Measurements from ENCODE around the gene RABEP1. TPM values are rescaled to one million over a fixed set of nuclear protein-coding genes. Genes with fewer than 3 reads are reported as not detected.

The RABEP1 gene
- total RNA-seq, 1 donor from 2014 or later: 71.2 TPM

- no peak for DNase-seq
These were observed 12.7 kb upstream of the RABEP1 start for GRCh38 chr17:5269241-5269960.

- DNase-seq: no peak
These were observed 9.8 kb upstream of the RABEP1 start for GRCh38 chr17:5272322-5272721.

- DNase-seq: peak; percentile 17
These were observed 646 bp downstream of the RABEP1 start for GRCh38 chr17:5282642-5283217.

DNA sequence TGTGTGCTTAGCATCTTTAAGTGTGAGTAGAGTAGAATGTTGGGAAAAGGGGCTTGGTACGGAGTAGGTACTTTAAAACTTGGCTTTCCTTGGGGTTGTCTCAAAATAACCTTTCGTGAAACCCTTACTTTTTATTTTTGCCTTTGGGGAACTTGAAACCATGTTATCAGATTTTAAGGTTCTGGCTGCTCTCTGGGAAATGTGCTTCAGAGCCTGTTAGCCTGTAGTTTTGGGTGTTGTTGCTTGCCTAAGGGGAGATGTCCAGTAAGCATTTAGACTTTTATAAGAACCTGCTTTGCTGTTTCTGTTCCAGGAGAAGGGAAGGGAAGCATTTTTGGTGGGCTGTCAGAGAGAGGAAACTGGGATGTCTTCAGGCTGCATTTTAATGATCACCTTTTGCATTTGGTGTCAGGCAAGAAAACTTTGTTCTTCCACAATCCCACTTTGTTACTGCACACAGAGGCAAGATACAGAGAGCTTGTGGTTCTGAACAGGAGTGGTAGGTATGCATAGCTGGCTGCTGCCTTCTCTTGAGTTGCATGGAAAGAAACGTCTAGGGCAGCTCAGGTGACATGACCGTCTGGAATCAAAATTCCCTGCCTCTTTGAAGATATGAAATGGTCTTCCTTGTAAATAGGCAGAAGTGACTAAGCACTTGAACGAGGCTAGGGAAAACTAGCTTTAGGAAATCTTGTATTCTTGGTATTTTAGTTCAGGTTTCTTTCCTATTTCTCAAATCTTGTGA lies 1.7 kb downstream of the RABEP1 start:
- no peak for DNase-seq

DNA sequence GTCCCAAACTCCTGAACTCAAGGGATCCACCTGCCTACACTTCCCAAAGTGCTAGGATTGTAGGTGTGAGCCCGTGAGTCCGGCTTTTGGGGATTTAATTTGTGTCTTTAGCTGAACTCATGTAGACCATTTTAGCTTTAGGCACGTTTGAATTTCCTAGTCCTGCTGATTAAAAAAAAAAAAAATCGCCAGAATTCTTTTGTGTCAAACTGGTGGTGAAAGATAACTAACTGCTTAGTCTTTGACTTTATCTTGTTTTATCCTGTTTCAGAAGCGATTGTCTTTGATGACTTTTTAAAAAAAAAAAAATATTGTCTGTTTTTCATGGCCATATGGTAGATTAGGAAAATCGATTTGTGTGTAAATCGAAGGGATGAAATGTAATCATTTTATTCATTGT lies 2.6 kb downstream of the RABEP1 start:
- DNase-seq: no peak

GRCh38 chr17:5286846-5287245 lies 4.8 kb downstream of the RABEP1 start:
- DNase-seq: no peak

GRCh38 chr17:5291683-5292350 lies 9.7 kb downstream of the RABEP1 start:
- no peak for DNase-seq

GRCh38 chr17:5297245-5297644 lies 15.2 kb downstream of the RABEP1 start:
- DNase-seq: no peak

DNA sequence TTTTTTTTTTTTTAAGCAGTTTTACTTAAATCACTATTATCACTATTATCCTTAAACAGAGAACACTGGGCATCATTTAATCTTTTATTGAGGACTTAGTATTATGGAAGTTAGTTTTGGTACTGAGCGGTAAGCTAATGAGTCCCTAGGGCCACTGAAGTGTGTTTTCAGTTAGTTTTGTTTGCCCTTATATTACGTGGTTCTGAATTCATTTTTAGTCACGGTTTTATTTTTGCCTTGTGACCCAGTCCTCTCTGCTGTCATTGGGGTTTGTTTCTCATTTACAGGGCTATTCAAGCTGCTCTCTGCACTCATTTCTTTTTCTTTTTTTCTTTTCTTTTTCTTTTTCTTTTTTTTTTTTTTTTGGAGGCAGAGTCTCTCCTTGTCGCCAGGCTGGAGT lies 17.3 kb downstream of the RABEP1 start:
- DNase-seq: no peak

DNA sequence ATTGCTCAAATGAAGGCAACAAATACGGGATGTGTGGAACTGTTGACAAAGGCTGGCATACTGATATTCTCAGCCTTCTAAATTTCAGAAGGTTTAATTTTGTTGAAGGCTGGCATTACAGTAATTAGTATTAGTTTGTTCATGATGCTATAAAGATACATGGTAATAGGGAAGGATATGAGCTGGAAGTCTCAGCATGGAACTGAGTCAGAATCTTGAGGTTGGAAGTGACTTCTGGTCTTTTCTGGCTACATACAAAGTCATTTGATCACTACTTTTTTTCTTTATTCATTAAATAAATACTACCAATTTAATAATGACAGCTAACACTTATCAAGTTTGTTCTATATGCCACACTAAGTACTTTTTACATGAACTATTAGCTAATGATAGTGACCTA lies 22.6 kb downstream of the RABEP1 start:
- no peak for DNase-seq

GRCh38 chr17:5309851-5310250 lies 27.8 kb downstream of the RABEP1 start:
- DNase-seq: no peak

GRCh38 chr17:5325851-5326250 lies 43.8 kb downstream of the RABEP1 start:
- DNase-seq: no peak

DNA sequence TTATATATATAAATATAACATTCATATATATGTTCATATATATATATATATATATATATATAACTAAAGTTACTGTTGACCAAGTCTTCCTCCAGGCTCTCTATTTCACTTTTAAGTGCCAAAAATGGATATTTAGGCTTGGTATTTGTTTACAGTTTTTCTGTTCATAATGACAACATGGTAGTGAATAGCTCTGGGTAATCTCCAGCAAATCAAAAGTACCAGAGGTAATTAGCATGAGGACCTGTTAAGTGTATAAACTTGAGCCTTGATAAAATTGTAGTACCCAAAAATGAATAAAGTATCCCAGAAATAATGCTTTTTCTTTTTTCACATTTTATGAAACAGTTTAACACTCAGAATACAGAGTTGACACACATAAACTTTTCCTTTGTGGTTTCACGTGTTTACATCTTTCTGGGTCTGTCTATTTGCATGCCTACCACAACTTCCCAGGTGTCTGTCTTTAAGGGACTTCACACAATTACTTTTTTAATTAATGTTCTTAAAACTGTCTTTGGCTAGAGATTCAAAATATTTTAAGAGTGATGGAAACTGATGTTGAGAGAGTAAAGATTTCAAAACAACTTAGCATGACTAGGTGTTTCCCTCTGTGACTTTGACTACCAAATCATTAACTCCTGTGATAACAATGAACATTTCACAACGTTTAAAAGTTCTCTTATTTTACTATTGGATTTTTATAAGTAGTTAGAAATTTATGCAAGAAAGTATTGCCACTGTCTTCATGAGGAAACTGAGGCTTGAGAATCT lies 47.9 kb downstream of the RABEP1 start:
- DNase-seq: no peak

DNA sequence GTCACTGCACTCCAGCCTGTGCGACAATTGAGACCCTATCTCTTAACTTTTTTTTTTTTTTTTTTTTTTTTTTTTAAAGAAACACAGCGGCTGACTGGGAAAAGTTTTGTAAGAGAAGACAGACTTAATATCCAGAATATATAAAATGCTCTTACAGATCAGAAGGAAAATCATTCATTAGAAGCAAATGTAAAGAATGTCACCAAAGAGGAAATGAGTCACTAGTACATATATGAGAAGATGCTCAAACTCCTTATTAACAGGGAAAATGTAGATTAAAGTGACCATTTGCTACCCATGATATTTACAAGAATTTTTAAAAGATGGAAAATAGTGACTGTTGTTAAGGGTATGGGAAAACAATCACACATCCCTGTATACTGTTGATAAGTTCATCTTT lies 48.9 kb downstream of the RABEP1 start:
- no peak for DNase-seq

- DNase-seq: no peak
These were observed 49.4 kb downstream of the RABEP1 start for GRCh38 chr17:5331506-5331905.

GRCh38 chr17:5344914-5345313 lies 62.8 kb downstream of the RABEP1 start:
- no peak for DNase-seq

DNA sequence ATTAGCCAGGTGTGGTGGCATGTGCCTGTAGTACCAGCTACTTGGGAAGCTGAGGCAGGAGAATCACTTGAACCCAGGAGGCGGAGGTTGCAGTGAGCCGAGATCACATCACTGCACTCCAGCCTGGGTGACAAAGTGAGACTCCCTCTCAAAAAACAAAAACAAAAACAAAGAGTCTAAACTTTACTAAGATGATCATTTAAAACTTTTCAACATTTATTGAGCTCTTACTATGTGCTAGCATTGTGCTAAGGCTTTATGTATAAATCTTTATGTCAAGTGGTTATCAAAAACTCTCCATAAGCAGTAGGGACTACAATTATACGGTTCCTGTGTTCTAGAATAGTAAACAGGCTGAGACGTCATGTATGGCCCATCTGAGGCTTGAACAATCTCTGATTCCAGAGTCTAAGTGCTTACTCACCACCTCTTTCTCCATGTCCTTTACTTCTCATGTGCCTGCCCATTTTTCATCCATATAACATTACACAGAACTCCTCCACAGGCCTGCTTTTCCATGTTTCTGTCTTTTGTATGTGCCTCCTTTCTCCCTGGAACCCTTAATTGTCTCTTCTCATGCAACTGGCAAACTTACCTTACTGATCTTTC lies 70.7 kb downstream of the RABEP1 start:
- no peak for DNase-seq

DNA sequence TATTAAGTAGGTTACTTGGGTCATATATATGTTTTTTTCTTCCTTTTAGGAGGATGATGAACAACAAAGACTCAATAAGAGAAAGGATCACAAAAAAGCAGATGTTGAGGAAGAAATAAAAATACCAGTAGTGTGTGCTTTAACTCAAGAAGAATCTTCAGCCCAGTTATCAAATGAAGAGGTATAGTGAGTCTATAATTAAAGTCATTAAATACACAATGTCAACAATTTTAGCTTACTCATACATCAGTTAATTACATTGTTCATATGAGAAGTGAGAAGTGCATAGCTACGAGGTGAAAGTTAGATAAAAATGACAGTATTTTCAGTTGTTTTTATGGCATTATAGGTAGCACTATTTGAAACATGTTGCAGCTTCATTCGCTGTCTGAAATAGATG lies 72.2 kb downstream of the RABEP1 start:
- no peak for DNase-seq

GRCh38 chr17:5354886-5355415 lies 72.9 kb downstream of the RABEP1 start:
- no peak for DNase-seq

DNA sequence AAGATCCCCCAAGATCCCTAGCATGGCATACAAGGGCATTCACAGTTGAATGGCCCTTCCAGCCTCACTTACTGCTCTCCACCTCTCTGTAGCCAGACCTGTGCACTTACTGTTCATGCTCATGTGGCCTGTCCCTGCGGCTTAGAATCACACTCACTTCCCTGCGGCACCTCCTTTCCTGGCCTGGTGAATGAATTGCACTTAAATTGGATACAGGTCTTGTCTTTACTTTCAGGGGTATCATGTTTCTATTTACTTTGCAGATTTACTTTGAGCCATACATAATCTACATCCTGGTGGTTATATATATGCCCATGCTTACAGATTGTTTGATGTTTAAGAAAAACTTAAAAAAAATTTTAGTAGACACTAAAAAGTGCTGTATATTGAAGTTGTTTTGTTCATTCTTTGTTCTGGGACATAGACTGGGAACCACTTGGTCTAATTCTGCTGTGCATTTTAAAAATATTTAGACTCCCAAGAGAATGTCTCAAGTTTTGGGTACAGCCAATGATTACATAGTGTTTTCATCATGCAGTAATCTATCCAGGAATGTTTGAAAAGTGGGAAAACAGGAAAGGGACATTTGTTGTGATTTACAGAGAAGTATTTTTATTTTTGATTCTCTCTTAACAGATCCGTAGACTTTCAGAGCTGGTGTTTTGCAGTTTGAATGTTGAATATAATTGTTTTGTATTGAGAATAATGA lies 73.5 kb downstream of the RABEP1 start:
- peak; percentile 29 for DNase-seq

DNA sequence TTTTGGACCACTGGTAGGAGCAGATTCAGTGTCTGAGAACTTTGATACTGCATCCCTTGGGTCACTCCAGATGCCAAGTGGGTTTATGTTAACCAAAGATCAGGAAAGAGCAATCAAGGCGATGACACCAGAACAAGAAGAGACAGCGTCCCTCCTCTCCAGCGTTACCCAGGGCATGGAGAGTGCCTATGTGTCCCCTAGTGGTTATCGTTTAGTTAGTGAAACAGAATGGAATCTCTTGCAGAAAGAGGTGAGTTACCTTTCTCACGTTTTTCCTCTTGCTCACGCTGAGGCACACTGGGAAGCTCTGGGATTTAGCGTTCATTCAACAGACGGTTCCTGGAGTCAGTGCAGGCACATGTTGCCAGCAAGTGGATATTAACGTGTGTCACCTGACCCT lies 79.3 kb downstream of the RABEP1 start:
- no peak for DNase-seq
